ENCODE measurements around the gene PIGL.

The PIGL gene

GRCh38 chr17:16281351-16281750 lies 64.3 kb downstream of the PIGL start:
- no peak for TF ChIP-seq CTCF (IDR thresholded peaks at IDR 0.05; ENCODE audit: low read depth, low read length)
- H3K4me3 ChIP-seq (ENCODE audit: low read depth, low read length): no peak overlapping the region

- no peak for TF ChIP-seq CTCF (IDR thresholded peaks at IDR 0.05; ENCODE audit: low read depth, low read length)
- no peak overlapping the region for H3K4me3 ChIP-seq (ENCODE audit: low read depth, low read length)
These were observed 65.5 kb downstream of the PIGL start for GRCh38 chr17:16282522-16282921.

GRCh38 chr17:16283705-16284104 lies 66.7 kb downstream of the PIGL start:
- no peak for TF ChIP-seq CTCF (IDR thresholded peaks at IDR 0.05; ENCODE audit: low read depth, low read length)
- H3K4me3 ChIP-seq (ENCODE audit: low read depth, low read length): no peak overlapping the region

GRCh38 chr17:16285646-16286008 lies 68.6 kb downstream of the PIGL start:
- peak overlapping the region; percentile 48 for H3K4me3 ChIP-seq (ENCODE audit: low read depth, low read length)
- no peak for TF ChIP-seq CTCF (IDR thresholded peaks at IDR 0.05; ENCODE audit: low read depth, low read length)

GRCh38 chr17:16286009-16286946 lies 69.3 kb downstream of the PIGL start:
- TF ChIP-seq CTCF (IDR thresholded peaks at IDR 0.05; ENCODE audit: low read depth, low read length): no peak
- H3K4me3 ChIP-seq (ENCODE audit: low read depth, low read length): peak overlapping the region; percentile 48

- H3K4me3 ChIP-seq (ENCODE audit: low read depth, low read length): peak overlapping the region; percentile 48
- peak; percentile 13; the same call in 1 of the 2 replicates for TF ChIP-seq CTCF (IDR thresholded peaks at IDR 0.05; ENCODE audit: low read depth, low read length)
These were observed 70.0 kb downstream of the PIGL start for GRCh38 chr17:16286947-16287562.

- no peak overlapping the region for H3K4me3 ChIP-seq (ENCODE audit: low read depth, low read length)
- TF ChIP-seq CTCF (IDR thresholded peaks at IDR 0.05; ENCODE audit: low read depth, low read length): no peak
These were observed 70.6 kb downstream of the PIGL start for GRCh38 chr17:16287563-16288027.

Data from WI38 (cell line).